DOHH2 (cell line): ENCODE data around the gene TNRC6B.
A peak's percentile ranks its signal among the peaks of the same experiment; 100 is the strongest.

ENCODE experiments used
- H3F3A ChIP-seq: fragments of 200-600 bp; sonication (generic), shearing (Covaris generic); 2 replicates; pipeline ENCODE4 v1.6.0; 2016; ENCODE audit warnings: antibody characterized with exemption, mild to moderate bottlenecking; ENCODE audit not compliant: control insufficient read depth, insufficient read depth
- H3K27ac ChIP-seq: fragments of 200-600 bp; sonication (generic); 2 replicates; pipeline ENCODE4 v1.5.1; 2014; ENCODE audit warnings: low read depth, mild to moderate bottlenecking, low read length, moderate library complexity
- H3K27me3 ChIP-seq: fragments of 200-600 bp; sonication (generic); 2 replicates; pipeline ENCODE4 v1.6.1; 2014; ENCODE audit warnings: mild to moderate bottlenecking, low read length, mixed read lengths; ENCODE audit not compliant: control insufficient read depth
- H3K36me3 ChIP-seq: fragments of 200-600 bp; sonication (generic); 2 replicates; pipeline ENCODE4 v1.6.1; 2014; ENCODE audit warnings: mild to moderate bottlenecking, low read length, moderate library complexity, mixed read lengths; ENCODE audit not compliant: control insufficient read depth
- H3K4me1 ChIP-seq: fragments of 200-600 bp; sonication (generic); 2 replicates; pipeline ENCODE4 v1.6.1; 2014; ENCODE audit warnings: mild to moderate bottlenecking, low read length, mixed read lengths; ENCODE audit not compliant: control insufficient read depth
- H3K4me2 ChIP-seq: fragments of 200-600 bp; sonication (generic); 2 replicates; pipeline ENCODE4 v1.6.0; 2014; ENCODE audit warnings: mild to moderate bottlenecking, low read length, moderate library complexity
- H3K4me3 ChIP-seq: fragments of 200-600 bp; sonication (generic); 2 replicates; pipeline ENCODE4 v1.5.1; 2014; ENCODE audit warnings: mild to moderate bottlenecking, low read length, mixed read lengths
- H3K79me2 ChIP-seq: fragments of 200-600 bp; sonication (generic); 2 replicates; pipeline ENCODE4 v1.6.1; 2014; ENCODE audit warnings: mild to moderate bottlenecking, low read length, mixed read lengths; ENCODE audit not compliant: control insufficient read depth
- H3K9me2 ChIP-seq: fragments of 200-600 bp; sonication (generic); replicated peaks from 2 replicates; pipeline ENCODE4 v1.6.1; 2014; ENCODE audit warnings: mild to moderate bottlenecking, low read length, mixed read lengths; ENCODE audit not compliant: control insufficient read depth
- H3K9me3 ChIP-seq: fragments of 200-600 bp; sonication (generic); 2 replicates; pipeline ENCODE4 v1.6.1; 2014; ENCODE audit warnings: antibody characterized with exemption, low read length, mixed read lengths; ENCODE audit not compliant: control insufficient read depth, insufficient read depth
- H4K20me1 ChIP-seq: fragments of 200-600 bp; sonication (generic); 2 replicates; pipeline ENCODE4 v1.6.0; 2014; ENCODE audit warnings: low read depth, mild to moderate bottlenecking, antibody characterized with exemption, low read length, moderate library complexity; ENCODE audit not compliant: control insufficient read depth, insufficient read depth
- CTCF ChIP-seq: fragments of 200-600 bp; sonication (generic); IDR thresholded peaks from one replicate; pipeline ENCODE4 v1.5.1; 2014; ENCODE audit warnings: antibody characterized with exemption, mild to moderate bottlenecking, low read depth, low read length; ENCODE audit not compliant: poor library complexity, severe bottlenecking
- EZH2phosphoT487 ChIP-seq: fragments of 200-600 bp; sonication (generic); IDR thresholded peaks from 2 replicates; pipeline ENCODE4 v1.6.1; 2017; ENCODE audit warnings: borderline replicate concordance, mild to moderate bottlenecking, antibody characterized with exemption, low read length, moderate library complexity, mixed read lengths

TNRC6B gene

DNA sequence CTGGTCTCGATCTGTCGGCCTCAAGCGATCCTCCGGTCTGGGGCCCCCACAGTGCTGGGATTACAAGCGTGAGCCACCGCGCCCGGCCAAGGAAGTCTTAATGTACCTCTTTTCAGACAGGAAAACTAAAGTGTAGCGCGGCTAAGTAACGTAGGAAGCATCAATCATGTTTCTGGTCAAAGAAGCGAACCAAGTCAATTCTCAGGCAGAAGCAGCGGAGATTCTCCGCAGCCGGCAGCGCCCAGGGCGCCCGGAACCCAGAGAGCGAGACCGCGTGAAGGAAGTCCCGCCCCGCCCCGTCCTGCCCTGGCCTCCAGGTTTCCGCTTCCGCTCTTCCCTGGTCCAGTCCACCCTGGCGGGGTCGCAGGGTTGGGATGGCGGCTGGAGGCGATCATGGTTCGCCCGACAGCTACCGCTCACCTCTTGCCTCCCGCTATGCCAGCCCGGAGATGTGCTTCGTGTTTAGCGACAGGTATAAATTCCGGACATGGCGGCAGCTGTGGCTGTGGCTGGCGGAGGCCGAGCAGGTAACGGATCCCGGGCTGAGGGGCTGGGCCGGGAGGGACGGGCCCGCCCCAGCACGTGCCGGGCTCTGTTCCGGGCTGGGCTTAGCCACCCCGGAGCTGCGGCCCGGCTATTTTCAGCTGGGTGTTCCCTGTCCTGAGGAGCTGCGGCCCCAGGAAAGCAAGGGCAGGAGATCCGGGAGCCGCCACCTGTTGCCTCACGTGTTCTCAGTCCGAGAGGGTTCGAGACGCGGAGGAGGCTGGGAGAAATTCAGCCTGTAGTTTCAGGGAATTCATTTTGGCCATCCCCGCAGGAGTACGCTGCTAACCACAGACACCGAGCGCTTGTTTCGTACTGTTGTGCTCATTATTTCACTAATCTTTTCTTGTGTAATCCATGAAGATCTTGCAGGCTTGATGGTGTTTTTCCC, 168.7 kb downstream of the TNRC6B start, which contains the start of gene ADSL:
ADSL (plus strand) TSS at position 316 of the 934 bp plus-strand sequence; CDS start at position 375, 59 bp downstream.
- Histone ChIP-seq H3F3A (peaks cover 30% of the 10 kb centered on the region), H3K4me3 (peak within 1 kb of the TSS; percentile 96), H4K20me1 (no peaks in the 10 kb centered on the region; the same call in 1 of the 2 replicates), H3K79me2 (peaks cover 64% of the 10 kb centered on the region), H3K27ac (peak within 1 kb of the TSS; percentile 96), H3K27me3 (no peaks in the 10 kb centered on the region), H3K9me2 (no peaks in the 10 kb centered on the region), H3K4me2 (peak within 1 kb of the TSS; percentile 88), H3K9me3 (no peaks in the 10 kb centered on the region), H3K36me3 (peaks cover 52% of the 10 kb centered on the region), H3K4me1 (peaks cover 45% of the 10 kb centered on the region)
- no peak for TF ChIP-seq CTCF
- no peak for TF ChIP-seq EZH2phosphoT487

- Histone ChIP-seq H3K4me1 (peaks cover 36% of the 10 kb centered on the region), H4K20me1 (no peaks in the 10 kb centered on the region; the same call in 1 of the 2 replicates), H3K4me3 (peak overlapping the region; percentile 96), H3K9me2 (no peaks in the 10 kb centered on the region), H3K27ac (peak overlapping the region; percentile 96), H3K4me2 (peak overlapping the region; percentile 88), H3K79me2 (peaks cover 71% of the 10 kb centered on the region), H3K27me3 (no peaks in the 10 kb centered on the region), H3K36me3 (peaks cover 60% of the 10 kb centered on the region), H3F3A (peaks cover 22% of the 10 kb centered on the region), H3K9me3 (no peaks in the 10 kb centered on the region)
- TF ChIP-seq CTCF: no peak
- no peak for TF ChIP-seq EZH2phosphoT487
Measured at GRCh38 chr22:40347300-40347699, 169.6 kb downstream of the TNRC6B start.

GRCh38 chr22:40348025-40348658, 170.4 kb downstream of the TNRC6B start:
- Histone ChIP-seq H3K9me2 (no peaks in the 10 kb centered on the region), H3K27ac (peak overlapping the region; percentile 96), H3K4me1 (peaks cover 28% of the 10 kb centered on the region), H3K27me3 (no peaks in the 10 kb centered on the region), H3F3A (peaks cover 14% of the 10 kb centered on the region), H3K4me2 (peak overlapping the region; percentile 88), H4K20me1 (no peaks in the 10 kb centered on the region; the same call in 1 of the 2 replicates), H3K79me2 (peaks cover 79% of the 10 kb centered on the region), H3K9me3 (no peaks in the 10 kb centered on the region), H3K36me3 (peaks cover 68% of the 10 kb centered on the region), H3K4me3 (peak overlapping the region; percentile 96)
- TF ChIP-seq CTCF (peak; percentile 84), EZH2phosphoT487 (no peak)
